ENCODE results near the gene C15orf40.
A peak's percentile ranks its signal among the peaks of the same experiment; 100 is the strongest.
"Not testable (repeated sequence)": the region's sequence is repeated elsewhere in the genome, so short reads cannot be mapped to it uniquely, and the experiment has no call there.

The C15orf40 gene

DNA sequence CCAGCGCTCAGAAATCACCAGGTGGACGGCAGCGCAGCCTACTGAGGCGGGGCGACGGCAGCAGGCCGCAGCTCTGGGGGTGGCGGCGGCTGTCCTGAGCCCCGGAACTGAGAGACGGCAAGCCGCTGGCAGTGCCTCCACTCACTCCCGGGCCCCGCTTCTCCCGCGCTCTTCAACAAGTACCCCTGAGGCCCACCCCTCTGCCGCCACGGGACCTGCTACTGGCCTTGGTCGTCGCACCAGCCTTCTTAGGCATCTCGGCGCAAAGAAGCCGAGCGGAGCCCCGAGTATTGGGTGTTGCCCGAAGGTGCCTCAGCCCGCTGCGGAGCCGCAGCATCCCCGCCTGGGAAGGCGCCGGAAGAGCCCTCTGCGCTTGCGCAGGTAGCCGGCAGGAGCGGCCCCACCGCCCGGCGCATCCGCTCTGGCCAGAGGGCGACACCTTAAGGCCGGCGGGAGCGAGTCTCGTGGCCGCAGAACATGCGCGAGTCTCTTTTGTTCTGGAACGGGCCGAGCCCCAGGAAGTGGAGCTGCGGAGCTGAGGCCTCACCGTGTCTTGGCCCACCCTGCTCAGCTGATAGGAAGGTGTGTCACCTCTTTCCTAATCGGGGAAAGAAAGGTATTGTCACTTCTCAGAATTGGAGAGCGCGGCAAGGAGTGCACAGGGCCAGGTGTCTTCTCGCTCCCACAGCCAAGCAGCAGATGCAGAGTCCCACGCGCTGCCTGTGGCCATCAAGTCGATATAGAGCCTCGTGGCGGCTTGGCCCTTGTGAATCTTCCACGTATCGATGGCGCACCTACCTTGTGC lies at the start of gene C15orf40:
C15orf40 (minus strand) TSS at position 369 of the 805 bp plus-strand sequence; CDS start at position 337, 32 bp downstream.
- peak; percentile 48 for DNase-seq

- no peak for DNase-seq
Measured at GRCh38 chr15:83057696-83058376, 46.4 kb upstream of the C15orf40 start.

- no peak for DNase-seq
Measured at GRCh38 chr15:83057002-83057401, 45.6 kb upstream of the C15orf40 start.

DNA sequence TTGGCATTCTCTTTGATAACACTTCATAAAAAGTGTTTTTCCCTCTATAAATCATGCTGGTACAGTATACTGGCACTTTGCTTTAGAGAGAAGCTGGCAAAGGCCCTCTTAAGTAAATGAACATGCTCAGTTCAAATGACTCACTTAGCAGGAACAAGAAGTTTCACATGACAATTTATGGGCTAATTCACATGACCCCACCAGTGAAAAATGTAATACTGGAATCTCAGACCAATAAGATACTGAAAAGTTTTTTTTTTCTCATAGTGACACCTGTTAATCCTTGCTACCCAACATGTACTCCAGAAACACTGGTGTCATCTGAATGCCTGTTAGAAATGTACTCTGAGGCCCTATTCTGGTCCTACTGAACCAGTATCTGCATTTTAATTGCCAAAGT lies 41.7 kb upstream of the C15orf40 start:
- DNase-seq = no peak

GRCh38 chr15:83046558-83047127 lies 35.2 kb upstream of the C15orf40 start:
- no peak for DNase-seq

DNA sequence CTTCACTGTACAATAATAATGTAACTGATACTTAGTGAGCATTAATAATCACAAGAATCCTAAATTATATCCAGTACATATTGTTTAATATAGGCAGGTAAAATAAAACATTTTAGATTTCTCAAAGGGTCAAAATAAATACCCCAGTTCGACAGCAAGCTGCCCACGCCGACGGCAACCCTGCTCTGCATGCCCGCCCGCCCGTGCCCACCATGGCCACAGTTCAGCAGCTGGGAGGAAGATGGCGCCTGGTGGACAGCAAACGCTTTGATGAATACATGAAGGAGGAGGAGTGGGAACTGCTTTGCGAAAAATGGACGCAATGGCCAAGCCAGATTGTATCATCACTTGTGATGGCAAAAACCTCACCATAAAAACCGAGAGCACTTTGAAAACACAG lies 32.7 kb upstream of the C15orf40 start:
- DNase-seq = no peak

DNA sequence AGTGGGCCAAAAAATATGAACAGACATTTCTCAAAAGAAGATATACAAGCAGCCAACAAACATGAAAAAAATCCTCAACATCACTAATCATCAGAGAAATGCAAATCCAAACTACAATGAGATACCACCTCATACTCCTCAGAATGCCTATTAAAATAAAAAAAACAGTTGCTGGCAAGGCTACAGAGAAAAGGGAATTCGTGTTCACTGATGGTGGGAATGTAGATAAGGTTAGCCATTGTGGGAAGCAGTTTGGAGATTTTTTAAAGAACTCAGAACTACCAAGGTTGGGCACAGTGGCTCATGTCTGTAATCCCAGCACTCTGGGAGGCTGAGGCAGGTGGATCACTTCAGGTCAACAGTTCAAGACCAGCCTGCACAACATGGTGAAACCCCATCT lies 27.8 kb upstream of the C15orf40 start:
- DNase-seq = no peak

DNA sequence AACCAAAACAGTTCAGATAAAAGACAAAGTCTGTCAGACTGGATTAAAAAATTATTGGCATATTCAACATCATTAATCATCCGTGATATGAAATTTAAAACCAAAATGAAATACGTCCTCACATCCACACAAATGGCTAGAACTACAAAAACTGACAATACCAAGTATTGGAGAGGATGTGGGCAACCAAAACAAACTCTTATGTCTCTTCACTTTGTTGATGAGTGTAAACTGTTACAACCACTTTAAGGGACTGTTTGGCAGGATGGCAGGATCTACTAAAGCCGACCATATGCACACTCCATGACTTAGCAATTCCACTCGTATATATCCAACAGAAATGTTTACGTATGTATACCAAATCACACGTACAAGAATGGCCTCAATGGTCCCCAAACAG lies 24.8 kb upstream of the C15orf40 start:
- DNase-seq = no peak

- not testable (repeated sequence) for DNase-seq
Measured at GRCh38 chr15:83031234-83031633, 19.8 kb upstream of the C15orf40 start.

DNA sequence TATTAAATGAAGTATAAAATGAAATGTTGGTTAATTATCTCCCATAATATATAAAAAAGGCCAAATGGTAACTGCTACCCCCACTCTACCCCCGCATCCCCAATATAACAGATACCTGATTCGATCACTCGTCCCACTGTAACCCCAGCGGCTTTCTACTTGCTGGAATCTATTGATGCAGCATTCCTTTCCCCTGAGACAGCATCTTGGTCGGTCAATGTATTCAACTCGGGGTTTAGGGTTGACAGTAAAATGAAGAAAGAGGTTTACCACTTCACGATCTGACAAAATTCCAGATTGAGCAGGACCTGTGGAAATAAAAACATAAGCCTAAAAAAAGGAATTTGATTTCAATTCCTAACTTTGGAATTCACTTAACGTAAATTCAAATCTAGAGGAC lies 18.6 kb upstream of the C15orf40 start:
- no peak for DNase-seq

DNA sequence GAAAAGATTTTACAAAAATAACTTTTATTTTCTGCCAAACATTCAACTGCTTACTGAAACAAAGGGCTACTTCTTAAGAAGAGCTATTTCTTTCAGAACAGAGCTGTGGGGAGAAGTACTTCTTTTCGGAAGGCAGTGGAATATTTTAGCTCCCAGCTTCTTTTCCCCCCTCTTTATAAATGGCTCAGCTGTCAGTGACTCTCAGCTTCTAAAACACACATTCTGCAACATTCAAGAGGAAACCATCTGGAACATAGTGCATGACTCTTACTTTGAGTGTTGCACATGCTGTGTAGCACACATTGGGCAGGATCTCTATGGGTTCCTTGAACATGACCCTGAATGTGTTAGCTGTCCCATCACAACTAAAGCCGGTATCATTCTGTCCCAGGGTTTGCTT lies 7.0 kb upstream of the C15orf40 start:
- DNase-seq = no peak

DNA sequence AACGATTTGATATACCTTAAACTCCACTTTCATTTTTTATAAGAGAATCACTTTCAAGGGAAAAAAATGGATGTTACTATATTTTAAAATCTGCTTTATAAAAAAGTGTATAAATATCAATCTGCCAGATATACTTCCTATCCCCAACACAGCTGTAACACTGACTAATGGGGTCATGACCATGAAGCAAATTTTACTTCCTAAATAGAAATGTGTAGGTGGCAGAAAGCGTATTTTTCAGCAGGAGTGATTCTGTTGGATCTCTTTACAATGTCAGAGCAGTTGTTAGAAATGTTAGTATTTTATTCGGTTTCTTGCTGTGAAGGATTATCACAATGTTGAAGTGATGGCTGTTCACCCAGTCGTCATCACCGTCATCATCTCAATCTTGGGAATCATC lies 5.5 kb upstream of the C15orf40 start:
- DNase-seq = no peak

- no peak for DNase-seq
Measured at GRCh38 chr15:83015361-83015760, 3.9 kb upstream of the C15orf40 start.

GRCh38 chr15:83014205-83014653 lies 2.8 kb upstream of the C15orf40 start:
- no peak for DNase-seq

DNA sequence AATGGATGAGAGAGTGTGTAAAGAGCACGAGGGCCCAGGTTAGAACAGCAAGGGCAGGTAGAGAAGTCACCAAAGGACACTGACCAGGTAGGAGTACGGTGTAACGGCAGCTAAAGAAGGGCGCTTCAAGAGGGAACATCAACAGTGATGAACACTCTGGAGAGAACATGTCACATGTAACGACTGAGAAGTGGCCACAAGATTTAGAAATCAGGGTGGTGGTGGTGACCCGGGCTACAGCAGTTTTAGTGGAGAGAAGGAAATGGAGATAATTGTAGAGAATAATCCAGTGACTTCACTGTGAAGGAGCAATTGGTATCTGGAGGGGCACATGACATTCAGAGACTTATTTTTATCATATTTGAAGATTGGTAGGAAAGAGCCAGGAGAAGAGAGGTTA lies 1.2 kb upstream of the C15orf40 start:
- no peak for DNase-seq

- no peak for DNase-seq
Measured at GRCh38 chr15:83012076-83012426, 612 bp upstream of the C15orf40 start.

DNA sequence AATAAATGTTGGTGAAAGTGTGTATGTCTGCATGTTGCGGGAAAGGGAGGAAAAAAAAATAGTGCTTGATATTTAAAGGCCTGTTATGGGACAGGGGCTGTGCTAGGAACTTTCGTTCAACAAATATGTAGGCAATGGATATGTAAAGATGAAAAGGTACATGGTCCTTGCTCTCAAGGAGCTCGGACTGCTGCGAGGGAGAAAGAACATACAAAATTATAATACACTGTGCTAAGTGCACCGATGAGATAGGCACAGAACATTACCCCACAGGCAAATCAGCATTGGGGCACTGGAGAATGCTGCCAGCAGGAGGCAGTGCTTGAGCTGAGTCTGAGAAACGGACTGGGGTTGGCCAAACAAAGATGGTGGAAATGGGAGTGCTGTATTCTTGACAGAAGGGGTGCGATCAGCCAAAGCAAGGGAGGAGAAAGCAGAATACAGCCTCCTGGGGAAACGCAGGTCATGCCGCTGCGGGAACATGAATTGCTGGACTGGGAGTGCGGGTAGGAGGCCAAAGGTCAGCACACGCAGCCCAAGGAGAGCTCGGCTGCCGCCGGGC lies 649 bp downstream of the C15orf40 start:
- DNase-seq = no peak

- DNase-seq = not testable (repeated sequence)
Measured at GRCh38 chr15:83000672-83001031, 10.8 kb downstream of the C15orf40 start.

DNA sequence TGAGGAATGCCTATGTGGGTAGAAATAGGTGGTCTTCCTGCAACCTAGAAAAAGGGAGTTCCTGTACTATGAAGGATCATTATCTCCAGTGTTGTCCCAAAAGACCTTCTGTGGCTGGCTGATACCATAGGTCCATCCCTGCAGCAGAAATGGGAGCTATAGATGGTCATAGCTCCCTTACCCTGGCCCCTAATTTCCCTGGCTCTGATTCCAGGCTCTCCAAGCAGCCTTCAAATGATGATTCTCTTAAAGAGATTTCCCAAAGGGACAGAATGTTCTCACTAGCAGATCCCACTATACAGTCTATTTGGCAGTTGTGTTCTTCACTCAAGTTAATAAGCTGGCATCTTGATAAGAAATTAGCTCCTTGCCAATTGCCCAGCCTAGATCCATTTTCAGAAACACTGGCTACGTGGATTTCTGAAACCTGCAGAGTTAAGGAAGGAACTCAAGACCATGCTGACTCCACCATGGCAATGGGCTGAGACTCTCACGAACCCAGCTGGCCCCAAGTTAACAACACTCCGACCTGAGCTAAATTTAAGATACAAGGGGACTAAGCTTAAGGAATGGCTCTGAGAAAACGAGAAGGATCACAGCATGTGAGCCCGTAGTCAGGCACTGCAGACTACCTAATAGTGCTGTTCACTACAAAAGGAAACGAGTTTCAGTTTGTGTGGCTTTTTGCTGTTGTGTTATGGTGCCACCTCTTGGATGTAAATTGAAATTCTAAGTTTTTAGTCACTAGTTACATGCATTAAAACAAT lies 11.4 kb downstream of the C15orf40 start:
- no peak for DNase-seq

- no peak for DNase-seq
Measured at GRCh38 chr15:82999426-82999825, 12.0 kb downstream of the C15orf40 start.

- DNase-seq = no peak
Measured at GRCh38 chr15:82995938-82996337, 15.5 kb downstream of the C15orf40 start.

- no peak for DNase-seq
Measured at GRCh38 chr15:82995076-82995475, 16.4 kb downstream of the C15orf40 start.

DNA sequence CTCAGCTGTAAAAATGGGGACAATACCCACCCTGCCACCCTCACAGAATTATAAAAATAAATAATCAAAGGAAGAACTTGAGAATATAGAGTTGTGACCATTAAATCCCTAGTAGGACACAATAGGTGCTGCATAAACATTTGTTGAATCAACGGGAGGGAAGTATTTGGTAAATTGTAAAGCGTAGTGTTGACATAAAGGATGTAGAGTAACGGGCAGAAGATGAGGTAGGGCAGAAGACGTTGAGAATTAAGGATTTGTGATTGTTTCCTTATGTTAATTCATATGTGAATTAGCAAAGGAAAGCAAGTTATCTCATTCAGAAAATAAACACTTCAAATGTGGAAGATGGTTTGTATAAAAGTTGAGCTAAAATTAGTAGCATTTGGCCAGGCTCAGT lies 18.3 kb downstream of the C15orf40 start:
- DNase-seq = no peak
